ENCODE measurements around the gene FARP1. TPM values are rescaled to one million over a fixed set of nuclear protein-coding genes. Genes with fewer than 3 reads are reported as not detected.

Gene FARP1
- total and polyA plus RNA-seq, 2 of the 8 experiments (the other 6 are each of a cell fraction or from before 2014, with no cell fraction given): 24.7 to 104 TPM

GRCh38 chr13:98447881-98448641 lies 305.2 kb downstream of the FARP1 start:
- Histone ChIP-seq H3K4me1 (replicated peaks in 1 of 4; ENCODE audit: control insufficient read depth in 3 of 4, insufficient read depth in 4 of 4, low read length in 3 of 4) (peaks cover 7 to 21% (median 10%) of the 10 kb centered on the region in 4 experiments), H2BK120ac (replicated peaks; ENCODE audit: low read depth, low read length) (no peak overlapping the region), H3K56ac (replicated peaks; ENCODE audit: insufficient read length, low read depth, low read length) (no peak overlapping the region), H3K23me2 (ENCODE audit: low read depth, low read length) (no peaks in the 10 kb centered on the region), H2BK12ac (ENCODE audit: low read depth, low read length) (no peak overlapping the region), H3K14ac (ENCODE audit: insufficient read length) (no peak overlapping the region), H2BK15ac (ENCODE audit: low read length) (no peak overlapping the region), H2AK5ac (ENCODE audit: low read depth, low read length) (no peak overlapping the region), H3K23ac (ENCODE audit: insufficient read length) (no peak overlapping the region), H4K8ac (ENCODE audit: extremely low read depth, insufficient read depth, low read length) (no peak overlapping the region; the same call in 1 of the 2 replicates), H3K27ac (ENCODE audit: low read depth, low read length) (no peak overlapping the region), H4K20me1 (replicated peaks in 1 of 2; ENCODE audit: control insufficient read depth in 1 of 2, insufficient read depth in 2 of 2, low read length in 2 of 2) (peaks cover 8 to 12% of the 10 kb centered on the region in 2 experiments), H2BK5ac (ENCODE audit: low read depth, low read length) (no peak overlapping the region), H2AFZ (ENCODE audit: low read length) (no peak overlapping the region), H3K9me3 (ENCODE audit: insufficient read depth in 2 of 2, low read depth in 1 of 2, low read length in 1 of 2) (no peaks in the 10 kb centered on the region), H4K5ac (ENCODE audit: insufficient read length, low read depth, low read length) (no peak overlapping the region), H3K79me2 (ENCODE audit: control insufficient read depth in 1 of 2, insufficient read depth in 2 of 2, low read length in 2 of 2) (no peaks in the 10 kb centered on the region), H3K27me3 (replicated peaks in 1 of 4; ENCODE audit: control insufficient read depth in 3 of 4, extremely low read depth in 1 of 4, insufficient read depth in 3 of 4, low read length in 3 of 4) (no peaks in the 10 kb centered on the region), H3K4me2 (ENCODE audit: insufficient read depth in 1 of 2, low read depth in 2 of 2, low read length in 2 of 2) (no peak overlapping the region), H3K79me1 (ENCODE audit: low read depth, low read length) (no peaks in the 10 kb centered on the region; the same call in 1 of the 2 replicates), H2BK20ac (ENCODE audit: low read length) (no peak overlapping the region), H4K91ac (replicated peaks; ENCODE audit: insufficient read length, low read length) (no peak overlapping the region), H3K9ac (replicated peaks in 1 of 4; ENCODE audit: extremely low read depth in 1 of 4, low read depth in 3 of 4, low read length in 3 of 4) (no peak overlapping the region), H3K36me3 (ENCODE audit: control insufficient read depth in 2 of 4, insufficient read depth in 4 of 4, low read length in 3 of 4) (peaks cover 4 to 43% (median 5%) of the 10 kb centered on the region in 4 experiments; a peak in 6 of 8 replicates), H3K4ac (replicated peaks; ENCODE audit: insufficient read length, low read depth, low read length) (no peak overlapping the region), H3K4me3 (ENCODE audit: extremely low read depth in 1 of 4, insufficient read depth in 2 of 4, low read depth in 3 of 4, low read length in 4 of 4) (no peak overlapping the region), H3K18ac (ENCODE audit: extremely low read depth, low read length) (no peak overlapping the region)
- ChIA-PET POLR2A (ENCODE audit: partially characterized antibody) (interaction anchor here (2.9 kb wide), 1 partner anchor 129 kb away, joined by 11 read pairs; the partner anchor contains the start of gene STK24), CTCF (ENCODE audit: partially characterized antibody) (interaction anchor here (0.6 to 6.7 kb wide), 51 partner anchors 9 to 1033 kb away, joined by 3 to 115 read pairs (median 3); no protein-coding TSS in a partner anchor)
- FAIRE-seq: peak; percentile 45
- WGBS, 2 experiments (ENCODE audit: extremely low coverage in 1 of 2, insufficient coverage in 1 of 2, insufficient read length in 1 of 2, insufficient replicate concordance in 2 of 2, low coverage in 1 of 2, low lambda C conversion rate in 2 of 2, missing lambda C conversion rate in 1 of 2): 71% methylated on average over 28 of the region's 28 CpGs; no CpG with 5 or more reads in 1 of the 2 experiments
- DNase-seq (ENCODE audit: low read depth in 1 of 2, low spot score in 2 of 2): peak in 1 of 2 experiments; percentile 85
- no peak for TF ChIP-seq SUZ12 (IDR thresholded peaks at IDR 0.05; ENCODE audit: low read length)
- TF ChIP-seq GABPA (IDR thresholded peaks at IDR 0.05; ENCODE audit: borderline replicate concordance, insufficient read depth, low read length): no peak
- TF ChIP-seq RAD21 (IDR thresholded peaks at IDR 0.05 in 1 of 2, conservative IDR thresholded peaks at IDR 0.05 in 1 of 2; ENCODE audit: low read depth in 2 of 2, low read length in 2 of 2): peak; percentile 50 to 66
- TF ChIP-seq CTBP2 (IDR thresholded peaks at IDR 0.05; ENCODE audit: borderline replicate concordance, insufficient read depth, insufficient read length, low read length): no peak
- no peak for TF ChIP-seq NRF1 (IDR thresholded peaks at IDR 0.05; ENCODE audit: low read depth, low read length)
- TF ChIP-seq CREB1 (IDR thresholded peaks at IDR 0.05): peak; percentile 23; the same call in 1 of the 2 replicates
- TF ChIP-seq BRCA1 (IDR thresholded peaks at IDR 0.05; ENCODE audit: low read depth, low read length): no peak
- TF ChIP-seq POU5F1 (IDR thresholded peaks at IDR 0.05; ENCODE audit: low read depth, low read length): 0 out of 2 replicates have a peak, but pooled peaks have one; percentile 11
- no peak for TF ChIP-seq POLR2AphosphoS5 (IDR thresholded peaks at IDR 0.05; ENCODE audit: low read depth, low read length)
- no peak for TF ChIP-seq SAP30 (IDR thresholded peaks at IDR 0.05; ENCODE audit: insufficient read depth, insufficient replicate concordance, low read length)
- no peak for TF ChIP-seq KDM4A (IDR thresholded peaks at IDR 0.05; ENCODE audit: low read depth, low read length, severe bottlenecking)
- TF ChIP-seq YY1 (IDR thresholded peaks at IDR 0.05; ENCODE audit: low read depth, low read length): peak; percentile 77; the same call in 1 of the 2 replicates

Data from H1 (cell line).